Endometrial microvascular endothelial cells (primary cell): ENCODE data around the gene CEP85. TPM values are rescaled to one million over a fixed set of nuclear protein-coding genes. Genes with fewer than 3 reads are reported as not detected.
"Not testable (repeated sequence)": the region's sequence is repeated elsewhere in the genome, so short reads cannot be mapped to it uniquely, and the experiment has no call there.

Experiments used
- in situ Hi-C: cut with HindIII; loops from 2 replicates; pipeline ENCODE4 v1.10.0; 2017; ENCODE audit warnings: low sequenced_read_pairs, low pct_unique_long_range_greater_than_20kb; ENCODE audit errors: inconsistent ontology term
- total RNA-seq: library from RNA; depleted of rRNA; stranded (reverse); fragments of >200 nt; gene quantifications from one replicate; pipeline ENCODE4 v1.2.3, GENCODE V29; 2015; ENCODE audit errors: inconsistent ontology term

The CEP85 gene
- total RNA-seq, 1 donor from 2014 or later, result 11.7 TPM

DNA sequence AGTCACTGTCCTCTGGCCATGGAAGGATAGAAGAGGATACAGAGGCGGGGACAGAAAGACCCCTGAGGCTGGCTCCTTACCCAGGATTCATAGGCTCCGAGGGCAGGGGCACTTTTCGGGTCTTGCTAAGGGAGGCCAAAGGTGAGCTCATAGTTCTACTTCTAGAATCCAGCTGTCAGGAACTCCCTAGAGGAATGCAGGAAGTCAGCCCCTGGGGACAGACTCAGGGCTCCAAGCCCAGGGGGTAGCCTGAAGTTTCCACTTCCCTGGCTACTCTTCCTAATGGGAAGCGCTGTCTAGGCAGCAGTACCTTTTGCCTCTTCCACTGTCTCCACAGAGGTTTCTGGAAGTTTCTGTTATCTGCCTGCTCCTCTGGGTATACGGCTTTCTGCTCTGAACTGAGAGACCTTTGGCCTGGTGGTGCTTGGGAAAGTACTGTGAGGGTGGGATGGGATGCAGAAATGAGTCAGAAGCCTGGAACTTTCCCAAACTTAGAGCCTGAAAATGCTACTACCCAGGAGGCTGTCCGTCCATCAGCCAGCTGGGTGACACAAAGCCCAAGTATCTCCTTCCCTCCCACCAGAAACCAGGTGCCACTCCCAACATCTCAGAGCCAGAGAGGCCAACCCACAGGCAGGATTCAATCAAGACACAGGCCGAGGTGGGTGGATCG is 68.9 kb downstream of the CEP85 start:
- in situ Hi-C loops, result no loop called here

DNA sequence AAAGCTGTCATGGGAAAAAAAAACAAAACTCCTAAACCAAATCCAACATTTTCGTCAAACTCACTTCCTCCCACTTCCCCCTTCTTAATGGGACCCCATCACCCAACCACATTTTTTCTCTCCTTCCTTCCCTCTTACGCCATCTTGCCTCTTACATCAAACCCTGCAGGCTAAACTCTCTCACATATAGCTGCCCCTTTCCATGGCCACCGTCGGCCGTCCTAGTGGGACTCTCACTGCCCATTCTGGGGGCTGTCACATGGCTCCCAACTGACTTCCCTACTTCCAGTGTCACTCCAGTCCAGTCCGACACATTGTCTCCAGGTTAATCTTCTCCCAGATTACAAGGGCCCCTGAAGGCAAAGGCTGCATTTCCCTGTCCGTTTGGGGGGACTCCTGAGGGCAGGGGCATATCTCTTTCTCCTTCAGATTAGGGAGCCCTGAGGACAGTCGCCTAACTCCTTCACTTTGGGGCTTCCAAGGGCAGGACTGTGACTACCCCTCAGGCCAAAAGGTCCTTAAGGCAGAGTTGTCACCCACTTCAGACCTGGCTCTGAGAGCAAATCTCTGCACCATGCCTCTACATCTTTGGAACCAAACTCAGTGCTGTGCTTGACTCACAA is 71.8 kb downstream of the CEP85 start:
- in situ Hi-C loops, result no loop called here

DNA sequence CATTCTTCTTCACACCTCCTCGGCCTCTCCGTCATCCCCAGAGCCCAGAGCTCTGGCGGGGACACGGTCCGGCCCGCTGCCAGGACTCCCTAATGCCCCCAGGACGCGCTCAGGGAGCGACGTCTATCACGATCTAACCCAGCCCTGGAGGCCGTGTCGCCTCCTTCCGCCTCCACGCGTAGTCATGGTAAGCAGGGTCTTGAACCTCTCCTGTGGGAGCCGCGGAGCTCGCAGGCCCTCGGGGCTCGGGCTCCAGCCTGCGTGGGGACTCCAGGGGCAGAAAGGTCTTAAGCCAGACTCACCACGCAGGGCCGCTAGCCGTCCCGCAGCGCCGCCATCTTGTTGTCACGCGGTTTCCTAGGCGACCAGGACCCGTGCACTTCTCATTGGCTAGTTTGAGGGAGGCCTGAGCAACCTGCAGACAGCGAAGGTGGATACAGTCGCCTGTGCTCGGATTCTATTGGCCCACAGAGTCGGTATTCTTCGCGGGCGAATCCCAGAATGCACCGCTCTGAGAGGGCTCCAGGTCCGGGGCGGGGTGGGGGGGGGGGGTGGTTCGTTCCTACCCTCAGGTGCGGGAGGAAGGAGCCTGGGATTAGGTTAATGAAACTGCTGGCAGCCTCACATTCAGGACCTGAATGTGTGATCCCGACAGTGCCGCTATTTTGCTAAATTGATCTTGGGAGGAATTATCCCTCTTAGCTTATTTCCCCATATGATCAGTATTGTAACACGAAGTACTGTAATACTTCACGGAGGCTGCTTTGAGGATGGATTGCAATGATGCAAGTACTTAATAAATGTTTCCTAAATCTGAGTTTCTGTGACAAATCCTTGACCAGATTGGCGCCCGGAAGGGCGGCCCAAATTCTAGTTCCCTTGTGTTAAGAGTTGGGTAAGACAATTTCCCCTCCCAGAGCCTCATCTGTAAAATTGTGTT is 72.6 kb downstream of the CEP85 start, which contains the start of gene UBXN11:
UBXN11 (minus strand) TSS at position 347 of the 940 bp plus-strand sequence. CDS start 3,753 bp downstream, outside the sequence.
- in situ Hi-C loops, result no loop called here

DNA sequence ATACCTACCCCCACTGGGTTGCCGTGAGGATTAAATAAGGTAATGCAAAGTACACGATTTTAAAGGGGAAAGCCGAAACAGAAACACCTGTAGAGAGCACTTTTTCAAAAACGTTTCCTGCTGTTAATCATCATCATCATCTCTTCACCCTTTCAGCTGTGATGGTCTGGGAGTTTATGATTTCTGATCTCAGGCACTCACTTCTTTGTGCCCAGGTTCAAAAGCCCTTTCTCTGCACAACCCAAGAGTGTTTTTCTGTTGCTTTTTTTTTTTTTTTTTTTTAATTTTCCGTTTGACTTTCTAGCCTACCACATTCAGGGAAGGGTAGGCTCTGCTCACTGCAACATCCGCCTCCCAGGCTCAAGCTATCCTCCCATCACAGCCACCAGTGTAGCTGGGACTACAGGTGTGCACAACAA is 73.4 kb downstream of the CEP85 start:
- in situ Hi-C loops, result no loop called here

DNA sequence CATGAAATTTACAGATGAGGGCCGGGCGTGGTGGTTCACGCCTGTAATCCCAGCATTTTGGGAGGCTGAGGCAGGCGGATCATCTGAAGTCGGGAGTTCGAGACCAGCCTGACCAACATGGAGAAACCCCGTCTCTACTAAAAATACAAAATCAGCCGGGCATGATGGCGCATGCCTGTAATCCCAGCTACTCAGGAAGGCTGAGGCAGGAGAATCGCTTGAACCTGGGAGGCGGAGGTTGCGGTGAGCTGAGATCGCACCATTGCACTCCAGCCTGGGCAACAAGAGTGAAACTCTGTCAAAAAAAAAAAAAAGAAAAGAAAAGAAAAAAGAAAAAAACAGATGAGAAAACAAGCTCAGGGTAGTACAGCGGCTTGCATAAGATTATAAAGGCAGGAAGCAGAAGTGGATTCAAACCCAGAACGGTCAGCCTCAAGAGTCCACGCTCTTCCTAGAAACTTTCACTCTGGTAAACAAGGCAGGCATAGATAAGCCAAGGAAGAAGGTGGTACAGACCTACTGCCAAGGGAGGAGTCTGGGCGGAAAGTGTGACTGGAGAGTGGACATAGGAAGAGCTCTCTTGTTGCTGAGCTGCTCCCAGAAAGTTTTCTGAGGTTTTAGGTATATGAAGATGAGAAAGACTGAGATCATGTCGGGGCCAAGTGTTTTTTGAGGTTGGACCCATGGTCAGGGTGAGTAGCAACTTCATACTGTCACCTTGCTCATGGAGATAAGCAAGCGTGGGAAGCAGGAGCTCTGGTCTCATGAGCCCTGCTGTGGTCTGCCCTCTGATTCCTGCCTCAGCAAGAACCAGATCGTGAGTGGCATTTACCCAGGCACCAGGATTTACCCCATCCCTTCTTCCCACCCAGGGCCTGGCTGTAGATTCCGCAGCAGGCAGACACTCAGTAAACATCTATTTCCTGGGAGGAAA is 74.2 kb downstream of the CEP85 start:
- in situ Hi-C loops, result not testable (repeated sequence)

DNA sequence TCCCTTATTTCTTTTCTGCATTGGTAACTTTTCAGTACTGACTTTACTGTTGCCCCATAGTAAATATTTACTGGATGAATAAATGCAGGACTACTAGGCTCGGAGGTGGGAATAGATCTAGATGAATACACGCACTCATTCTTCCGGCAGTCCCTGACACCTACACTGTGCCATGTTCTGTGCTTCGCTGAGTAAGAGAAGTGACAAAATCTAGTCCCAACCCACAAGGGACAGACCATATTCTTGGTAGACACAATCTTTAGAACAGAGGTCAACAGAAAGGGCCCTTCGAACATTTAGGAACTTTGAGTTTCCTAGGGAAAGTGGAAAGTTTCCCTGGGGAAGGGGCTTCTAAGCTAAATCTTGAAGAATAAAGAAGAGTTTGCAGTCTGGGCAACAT is 80.5 kb downstream of the CEP85 start:
- in situ Hi-C loops, result no loop called here

DNA sequence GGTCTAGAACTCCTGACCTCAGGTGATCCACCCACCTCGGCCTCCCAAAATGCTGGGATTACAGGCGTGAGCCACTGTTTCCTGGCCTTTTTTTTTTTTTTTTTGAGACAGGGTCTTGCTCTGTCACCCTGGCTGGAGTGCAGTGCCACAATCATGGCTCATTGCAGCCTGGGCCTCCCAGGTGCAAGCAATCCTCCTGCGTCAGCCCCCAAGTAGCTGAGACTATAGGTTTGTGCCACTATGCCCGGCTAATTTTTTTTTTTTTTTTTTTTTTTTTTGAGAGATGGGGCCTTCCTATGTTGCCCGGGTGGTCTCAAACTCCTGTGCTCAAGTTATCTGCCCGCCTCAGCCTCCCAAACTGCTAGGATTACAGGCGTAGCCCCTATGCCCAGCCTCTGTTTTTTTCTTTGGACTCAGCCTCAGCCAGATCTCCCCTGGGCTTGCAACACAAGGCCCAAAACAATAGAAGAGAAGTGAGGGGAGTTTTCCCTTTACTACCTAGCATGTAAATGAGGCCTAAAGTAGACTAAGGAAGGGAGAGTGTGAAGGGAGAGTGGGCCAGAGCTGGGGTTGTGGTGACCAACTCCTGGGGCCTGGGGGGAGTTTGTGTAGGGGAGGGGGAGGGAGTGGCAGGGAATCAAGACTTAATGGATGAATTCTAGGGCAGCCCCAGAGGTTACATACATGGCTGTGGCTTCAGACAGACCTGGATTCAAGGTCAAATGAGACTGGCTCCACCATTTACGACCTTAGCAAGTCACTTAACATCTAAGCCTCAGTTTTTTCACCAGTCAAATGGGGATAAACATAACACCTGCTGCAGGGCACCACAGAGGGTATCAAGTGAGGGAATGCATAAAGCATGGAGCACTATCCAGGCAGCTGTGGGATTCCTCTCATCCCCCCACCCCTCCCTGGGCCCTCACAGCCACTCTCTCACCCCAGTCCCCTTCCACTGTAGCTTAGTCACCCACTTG is 82.2 kb downstream of the CEP85 start:
- in situ Hi-C loops, result no loop called here

DNA sequence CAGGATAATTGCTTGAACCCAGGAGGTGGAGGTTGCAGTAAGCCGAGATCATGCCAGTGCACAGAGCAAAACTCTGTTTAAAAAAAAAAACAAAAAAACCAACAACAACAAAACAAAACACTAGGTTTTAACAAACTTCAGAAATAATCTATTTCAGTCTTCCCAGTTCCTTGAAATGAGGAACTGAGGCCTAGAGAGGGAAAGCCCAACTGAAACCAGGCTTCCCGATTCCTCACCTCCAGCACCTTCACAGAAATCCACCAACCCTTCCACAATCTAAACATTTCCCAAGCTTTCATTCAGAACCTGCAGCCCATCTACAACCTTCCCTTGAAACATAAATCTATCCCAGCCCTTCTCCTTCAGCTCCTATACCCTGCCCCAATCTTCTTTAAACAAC is 83.1 kb downstream of the CEP85 start:
- in situ Hi-C loops, result no loop called here

DNA sequence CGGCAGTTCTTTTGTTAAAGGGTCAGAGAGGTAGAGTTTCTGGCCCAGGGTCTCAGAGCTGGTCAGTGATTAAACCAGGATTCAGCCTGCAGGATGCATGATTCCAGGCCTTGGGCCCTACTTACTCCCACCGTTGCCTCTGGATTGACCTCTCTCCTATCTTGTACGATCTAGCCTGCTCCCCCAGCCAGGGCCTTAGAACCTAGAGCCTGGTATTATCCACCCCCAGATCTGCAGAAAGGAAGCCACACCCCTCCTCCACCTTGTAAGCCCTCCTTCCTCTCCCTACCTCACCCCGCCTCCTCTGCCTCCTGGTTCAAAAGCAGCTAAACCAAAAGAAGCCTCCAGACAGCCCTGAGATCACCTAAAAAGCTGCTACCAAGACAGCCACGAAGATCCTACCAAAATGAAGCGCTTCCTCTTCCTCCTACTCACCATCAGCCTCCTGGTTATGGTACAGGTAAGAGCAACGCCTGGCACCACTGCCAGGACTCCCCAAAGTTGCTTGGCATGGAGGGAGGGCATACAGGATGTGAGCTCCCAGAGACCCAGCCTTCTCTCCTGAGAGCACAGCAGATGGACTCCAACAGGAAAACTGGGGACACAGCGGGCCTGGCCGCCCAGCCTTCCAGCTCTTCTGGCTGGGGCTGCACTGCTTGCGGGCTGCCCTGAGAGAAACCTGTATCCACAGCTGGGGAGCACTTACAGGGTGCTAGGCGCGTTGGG is 83.8 kb downstream of the CEP85 start, which contains the start of gene CD52:
CD52 (plus strand) TSS at position 347 of the 726 bp plus-strand sequence; CDS start at position 407, 60 bp downstream.
- in situ Hi-C loops, result no loop called here

DNA sequence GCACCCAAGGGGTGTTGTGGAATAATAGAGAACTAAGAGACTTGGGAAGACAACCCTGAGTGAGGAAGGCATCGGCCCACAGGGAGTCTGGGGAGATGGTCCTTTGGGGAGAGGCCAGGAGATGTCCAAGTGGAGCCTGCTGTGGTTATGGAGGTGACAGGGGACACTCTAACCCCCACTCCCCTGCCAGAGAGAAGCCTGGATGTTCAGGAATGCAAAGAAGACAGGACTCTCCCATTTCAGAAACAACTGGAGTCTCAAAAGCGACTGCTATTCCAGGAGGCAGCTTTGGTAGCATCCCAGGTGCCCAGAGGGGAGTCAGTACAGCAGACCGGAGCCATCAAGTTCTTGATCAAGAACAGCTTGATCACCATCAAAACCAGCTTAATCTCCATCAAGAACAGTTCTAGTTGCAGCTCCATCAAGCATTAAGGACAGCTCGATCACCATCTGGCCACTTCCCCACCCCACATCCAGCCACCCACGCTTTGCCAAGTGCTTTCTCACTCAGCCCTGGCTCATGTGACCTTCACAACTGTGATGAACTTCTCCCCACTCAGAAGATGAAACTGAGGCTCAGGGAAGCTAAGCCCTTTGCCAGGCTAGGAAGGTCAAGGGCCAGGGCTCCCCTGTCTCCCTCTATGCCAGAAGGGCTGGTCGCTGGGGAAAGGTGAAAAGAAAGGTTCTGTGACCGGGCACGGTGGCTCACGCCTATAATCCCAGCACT is 84.5 kb downstream of the CEP85 start:
- in situ Hi-C loops, result no loop called here

DNA sequence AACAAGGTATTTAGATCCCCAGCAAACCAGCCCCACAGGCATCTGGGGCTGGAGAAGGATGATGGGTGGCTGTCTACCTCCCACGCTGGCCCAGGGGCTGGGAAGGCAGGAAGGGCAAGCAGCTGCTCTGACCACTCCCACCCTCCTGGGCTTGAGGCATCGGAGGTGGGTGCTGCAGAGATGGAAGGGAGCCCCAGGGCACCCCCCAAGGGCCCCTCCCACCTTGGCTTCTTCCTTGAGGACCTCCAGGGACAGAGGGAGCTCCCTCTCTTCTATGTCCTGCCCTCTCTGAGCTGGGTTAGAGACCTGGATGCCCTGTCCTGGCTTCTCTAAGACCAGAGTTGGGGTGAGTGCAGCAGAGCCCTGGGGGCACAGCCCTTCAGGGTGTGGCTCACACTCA is 86.9 kb downstream of the CEP85 start:
- in situ Hi-C loops, result no loop called here

DNA sequence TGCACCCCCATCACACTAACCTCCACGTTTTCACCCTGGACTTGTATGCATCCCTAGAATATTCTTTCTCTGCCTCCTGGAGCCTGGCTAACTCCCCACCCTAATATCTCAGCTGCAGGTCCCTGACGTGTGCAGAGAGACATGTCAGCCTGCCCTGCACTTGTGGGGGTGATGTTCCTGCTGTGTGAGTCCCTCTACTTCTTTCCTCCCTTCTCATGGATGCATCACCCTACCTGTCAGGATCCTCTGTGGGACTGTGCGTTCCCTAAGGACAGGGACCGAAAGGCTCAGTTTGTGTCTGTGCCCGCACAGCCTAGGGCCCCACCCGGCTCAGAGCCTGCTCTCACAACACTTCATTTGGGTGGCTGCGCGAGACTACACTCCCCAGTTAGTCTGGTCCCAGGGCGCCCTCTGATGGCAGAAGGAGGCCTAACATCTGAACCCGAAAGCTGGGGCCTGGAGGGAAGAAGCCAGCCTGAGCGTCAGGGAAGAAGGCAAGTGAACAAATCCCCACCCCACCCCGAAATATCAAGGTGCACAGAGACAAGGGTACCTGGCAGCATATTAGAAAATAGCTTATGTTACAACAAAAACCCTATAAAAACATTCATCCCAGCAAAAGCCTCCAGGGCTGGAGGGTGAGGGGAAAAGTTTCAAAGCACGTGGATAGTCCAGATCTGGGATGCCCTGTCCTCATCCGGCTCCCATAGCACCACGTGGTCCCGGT is 87.5 kb downstream of the CEP85 start:
- in situ Hi-C loops, result no loop called here

DNA sequence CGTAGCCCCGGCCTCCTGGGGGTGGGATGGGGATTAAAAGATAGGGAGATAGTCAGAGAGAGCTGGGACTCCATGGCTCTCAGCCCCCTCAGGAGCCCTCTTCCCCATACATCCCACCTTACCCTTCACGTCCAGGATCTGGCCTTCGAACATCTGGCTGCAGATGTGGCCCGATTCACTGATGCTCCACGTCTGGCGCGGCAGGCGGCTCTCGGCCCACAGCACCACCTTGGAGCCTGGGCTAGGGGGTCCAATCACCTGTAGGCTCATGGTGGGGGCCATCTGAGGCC is 88.0 kb downstream of the CEP85 start:
- in situ Hi-C loops, result no loop called here

DNA sequence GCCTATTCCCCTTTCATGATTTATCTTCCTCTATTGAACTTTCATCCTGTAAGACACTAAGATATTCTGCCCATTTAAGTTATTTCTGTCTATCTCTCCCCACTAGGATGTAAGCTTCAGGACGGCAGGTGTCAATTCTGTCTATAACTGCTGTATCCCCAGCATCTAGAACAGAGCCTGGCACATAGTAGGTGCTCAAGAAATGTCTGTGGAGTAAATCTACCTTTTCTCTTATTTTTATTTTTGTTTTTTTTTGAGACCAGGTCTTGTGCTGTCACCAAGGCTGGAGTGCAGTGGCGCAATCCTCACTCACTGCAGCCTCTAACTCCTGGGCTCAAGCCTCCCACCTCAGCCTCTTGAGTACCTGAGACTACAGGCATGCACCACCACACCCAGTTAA is 89.4 kb downstream of the CEP85 start:
- in situ Hi-C loops, result no loop called here

DNA sequence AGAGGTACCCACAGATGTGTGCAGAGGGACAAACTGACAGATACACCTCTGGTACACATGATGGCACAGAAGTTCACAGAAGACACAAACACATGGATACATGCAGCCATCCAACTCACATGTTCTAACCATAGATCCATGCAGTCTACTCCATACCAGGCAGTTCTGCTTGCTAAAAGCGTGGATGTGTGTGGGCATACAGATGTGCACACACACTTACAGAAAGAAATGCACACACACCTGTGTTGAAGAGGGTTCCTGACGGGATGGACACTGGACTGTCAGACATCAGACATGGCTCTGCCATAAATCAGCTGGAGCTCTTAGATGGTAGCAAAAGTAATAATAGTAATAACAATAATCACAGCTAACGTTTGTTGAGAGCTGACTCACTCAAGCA is 90.5 kb downstream of the CEP85 start:
- in situ Hi-C loops, result no loop called here

DNA sequence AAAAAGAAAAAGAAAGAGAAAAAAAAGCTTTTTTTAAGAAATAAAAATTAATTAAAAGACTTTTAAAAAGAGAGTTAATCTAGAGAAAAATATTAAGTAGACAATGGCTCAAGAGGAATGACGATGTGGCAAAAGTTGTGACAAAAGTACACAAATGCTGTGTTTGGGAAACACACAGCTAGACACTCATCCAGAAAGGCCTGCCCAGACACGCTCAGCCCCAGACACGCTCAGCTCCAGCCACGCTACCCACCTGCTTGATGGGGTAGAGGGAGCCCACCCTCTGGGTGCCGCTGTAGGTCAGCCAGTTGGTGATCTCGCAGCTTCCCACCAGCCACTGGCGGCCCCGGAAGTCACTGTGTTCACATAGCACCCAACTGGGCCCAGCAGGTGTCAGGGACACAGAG is 94.0 kb downstream of the CEP85 start:
- in situ Hi-C loops, result no loop called here
